Endothelial cell of umbilical vein (primary cell): ENCODE data around the gene C2orf76.

Experiments used
- EZH2 ChIP-seq: IDR thresholded peaks from 2 replicates; pipeline ENCODE4 v1.6.1; 2012; ENCODE audit warnings: borderline replicate concordance, low read depth, mild to moderate bottlenecking, moderate library complexity, low read length, inconsistent platforms; ENCODE audit not compliant: severe bottlenecking
- JUN ChIP-seq: IDR thresholded peaks from 2 replicates; pipeline ENCODE4 v1.6.1; 2011; ENCODE audit warnings: borderline replicate concordance, low read depth; ENCODE audit not compliant: insufficient read length, insufficient read depth
- MYC ChIP-seq: IDR thresholded peaks from one replicate; pipeline ENCODE4 v1.6.1; 2011; ENCODE audit warnings: mild to moderate bottlenecking, low read depth, low read length
- POLR2A ChIP-seq: IDR thresholded peaks from 2 replicates; pipeline ENCODE4 v1.6.1; 2012; ENCODE audit warnings: low read depth, mild to moderate bottlenecking, control low read depth, low read length
- POLR2AphosphoS5 ChIP-seq: IDR thresholded peaks from 2 replicates; pipeline ENCODE4 v1.6.1; 2012; ENCODE audit warnings: low read depth, mild to moderate bottlenecking, control low read depth, low read length, moderate library complexity; ENCODE audit not compliant: insufficient read depth
- TF ChIP-seq, protein P1 (sequence below), 2 donors: IDR thresholded peaks; 1 replicate in 1 of 2; 2 replicates in 1 of 2; pipeline ENCODE4 v1.5.1; 2011; ENCODE audit warnings: low read length in 2 of 2, mild to moderate bottlenecking in 2 of 2, moderate library complexity in 2 of 2, control low read depth in 1 of 2, inconsistent platforms in 1 of 2, low read depth in 1 of 2; ENCODE audit not compliant: insufficient read depth in 1 of 2; ENCODE audit errors: extremely low read depth in 1 of 2
- TF ChIP-seq, protein P2 (sequence below): IDR thresholded peaks from 2 replicates; pipeline ENCODE4 v1.6.1; 2011; ENCODE audit not compliant: insufficient read depth, insufficient read length

DNA sequence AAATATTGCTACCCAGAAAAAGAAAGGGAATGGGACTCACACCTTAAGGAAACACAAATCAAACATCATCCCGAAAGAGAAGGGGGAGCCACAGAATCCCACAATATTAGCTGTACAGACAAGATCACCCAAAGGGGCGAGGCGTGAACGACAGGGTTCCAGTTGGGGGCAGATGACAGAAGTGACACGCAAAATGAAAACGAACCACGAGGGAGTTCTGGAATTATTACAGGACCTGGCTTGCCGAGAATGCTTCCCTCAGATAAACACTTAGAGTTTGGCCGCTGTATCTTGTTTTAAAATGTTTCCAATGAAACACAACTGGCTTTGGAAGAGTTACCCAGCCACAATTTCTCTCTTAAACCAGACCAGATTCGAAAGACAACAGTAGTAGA lies 60.4 kb downstream of the C2orf76 start:
- TF ChIP-seq, protein P1, sequence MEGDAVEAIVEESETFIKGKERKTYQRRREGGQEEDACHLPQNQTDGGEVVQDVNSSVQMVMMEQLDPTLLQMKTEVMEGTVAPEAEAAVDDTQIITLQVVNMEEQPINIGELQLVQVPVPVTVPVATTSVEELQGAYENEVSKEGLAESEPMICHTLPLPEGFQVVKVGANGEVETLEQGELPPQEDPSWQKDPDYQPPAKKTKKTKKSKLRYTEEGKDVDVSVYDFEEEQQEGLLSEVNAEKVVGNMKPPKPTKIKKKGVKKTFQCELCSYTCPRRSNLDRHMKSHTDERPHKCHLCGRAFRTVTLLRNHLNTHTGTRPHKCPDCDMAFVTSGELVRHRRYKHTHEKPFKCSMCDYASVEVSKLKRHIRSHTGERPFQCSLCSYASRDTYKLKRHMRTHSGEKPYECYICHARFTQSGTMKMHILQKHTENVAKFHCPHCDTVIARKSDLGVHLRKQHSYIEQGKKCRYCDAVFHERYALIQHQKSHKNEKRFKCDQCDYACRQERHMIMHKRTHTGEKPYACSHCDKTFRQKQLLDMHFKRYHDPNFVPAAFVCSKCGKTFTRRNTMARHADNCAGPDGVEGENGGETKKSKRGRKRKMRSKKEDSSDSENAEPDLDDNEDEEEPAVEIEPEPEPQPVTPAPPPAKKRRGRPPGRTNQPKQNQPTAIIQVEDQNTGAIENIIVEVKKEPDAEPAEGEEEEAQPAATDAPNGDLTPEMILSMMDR (IDR thresholded peaks at IDR 0.05; ENCODE audit: extremely low read depth in 1 of 2, insufficient read depth in 1 of 2, low read depth in 1 of 2, low read length in 2 of 2), result no peak
- TF ChIP-seq, protein P2, sequence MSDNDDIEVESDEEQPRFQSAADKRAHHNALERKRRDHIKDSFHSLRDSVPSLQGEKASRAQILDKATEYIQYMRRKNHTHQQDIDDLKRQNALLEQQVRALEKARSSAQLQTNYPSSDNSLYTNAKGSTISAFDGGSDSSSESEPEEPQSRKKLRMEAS, result no peak
- TF ChIP-seq EZH2 (no peak), POLR2A (no peak), POLR2AphosphoS5 (no peak), MYC (no peak), JUN (no peak)
